GM21423 (cell line): ENCODE measurements around the gene HACD1.

Experiments
- ATAC-seq: cut with Tn5 transposase; IDR thresholded peaks from one replicate; pipeline ENCODE4 v1.9.1; 2021; ENCODE audit warnings: mild to moderate bottlenecking, moderate library complexity; ENCODE audit not compliant: unreplicated experiment

The HACD1 gene

GRCh38 chr10:17617031-17617911 lies at the start of gene HACD1:
HACD1 (minus strand) TSS chr10:17617374; CDS start chr10:17617339, 35 bp downstream.
- peak; percentile 67 for ATAC-seq

DNA sequence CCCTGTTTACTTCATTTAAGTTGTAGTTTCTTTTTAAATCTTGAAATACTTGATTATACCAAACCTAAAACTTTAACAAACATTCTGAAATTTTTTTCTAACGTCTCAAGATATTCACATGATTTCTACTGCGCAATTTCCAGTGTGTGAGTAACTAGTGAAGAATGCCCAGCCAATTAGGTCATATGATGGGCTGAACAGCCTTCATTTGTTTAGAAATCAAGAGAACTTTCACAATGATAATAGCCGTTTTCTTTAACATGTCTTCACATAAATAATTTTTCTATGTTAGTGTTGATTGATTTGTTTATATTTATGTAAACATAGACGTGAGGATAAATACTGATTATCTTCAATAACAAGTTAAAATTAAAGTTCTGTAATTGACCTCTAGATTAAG lies 48.6 kb upstream of the HACD1 start:
- no peak for ATAC-seq

DNA sequence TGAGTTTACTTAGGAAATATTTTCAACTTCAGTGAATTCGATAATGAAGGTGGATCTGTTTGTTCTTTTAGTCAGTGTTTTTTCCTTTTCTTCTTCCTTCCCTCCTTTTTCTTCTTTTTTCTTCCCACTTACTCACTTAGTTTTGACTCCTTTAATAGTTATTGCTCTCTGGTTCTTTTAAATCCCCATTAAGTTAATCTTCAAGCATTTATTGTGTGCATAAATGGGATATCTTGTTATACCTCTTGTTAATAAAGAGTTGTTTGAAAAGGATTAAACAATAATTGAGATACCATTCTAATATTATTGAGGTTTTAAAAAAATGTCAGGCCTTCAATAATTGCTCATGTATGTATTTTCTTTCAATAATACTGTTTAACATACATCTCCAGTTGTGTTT lies 46.3 kb upstream of the HACD1 start:
- ATAC-seq: no peak

DNA sequence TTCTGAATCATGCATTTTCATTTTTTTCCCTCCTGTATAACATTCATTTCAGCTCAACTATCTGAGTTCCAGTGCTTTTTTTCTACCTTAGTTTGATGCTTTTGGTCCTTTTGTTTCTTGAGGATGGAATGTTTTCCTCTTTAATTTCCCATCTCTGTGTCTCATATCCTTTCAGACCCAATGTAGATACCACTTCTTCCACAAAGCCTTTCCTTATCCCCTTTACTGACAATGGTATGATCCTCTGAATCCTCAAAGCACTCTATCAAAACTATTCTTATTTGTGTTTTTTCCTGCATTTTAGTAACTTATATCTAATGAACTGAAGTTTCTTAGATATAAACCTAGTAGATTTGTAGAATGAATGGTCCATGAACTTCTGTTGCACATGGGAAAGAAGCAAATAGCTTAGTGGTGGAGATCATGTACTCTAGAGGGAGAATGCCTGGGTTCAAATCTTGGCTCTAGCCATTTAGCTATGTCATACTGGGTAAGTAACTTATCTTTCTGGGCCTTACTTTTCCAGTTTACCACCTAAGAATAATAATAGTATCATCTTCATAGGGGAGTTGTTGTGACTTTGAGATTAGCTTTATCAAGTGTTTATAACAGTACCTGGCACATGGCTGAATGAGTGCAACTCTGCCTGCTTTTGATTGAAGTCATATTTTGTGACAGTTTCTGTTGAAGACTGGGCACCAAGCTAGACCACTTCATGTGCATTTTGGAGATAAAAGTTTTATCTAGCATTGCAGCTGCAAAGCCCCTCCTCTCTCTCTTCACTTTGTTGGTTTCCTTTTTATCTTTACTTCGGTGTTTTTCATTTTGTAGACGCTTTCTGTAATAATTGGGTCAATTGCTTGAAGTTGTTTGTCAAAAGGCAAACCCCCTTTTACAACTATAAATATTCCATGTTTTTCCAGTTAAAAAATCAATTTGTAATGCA lies 45.3 kb upstream of the HACD1 start:
- no peak for ATAC-seq

- no peak for ATAC-seq
These were observed 44.3 kb upstream of the HACD1 start for GRCh38 chr10:17661510-17661909.

DNA sequence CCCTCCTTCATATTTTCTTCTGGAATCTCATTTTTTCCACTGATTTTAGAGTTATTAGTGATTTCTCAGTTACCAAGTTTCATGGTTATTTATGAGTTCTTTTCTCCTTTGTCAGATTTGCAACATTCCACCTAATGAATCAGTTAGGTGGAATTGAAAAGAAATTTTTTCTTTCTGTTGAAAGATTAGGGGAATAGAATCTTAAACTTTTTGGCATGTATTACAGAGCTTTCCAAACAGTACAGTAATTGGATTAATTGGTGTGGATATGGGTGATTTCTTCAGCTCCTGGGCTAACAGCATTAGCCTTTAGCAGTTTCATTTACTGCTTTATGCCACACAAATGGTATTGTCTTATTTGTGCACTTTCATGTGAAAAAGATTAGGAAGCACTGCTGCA lies 43.7 kb upstream of the HACD1 start:
- ATAC-seq: no peak

DNA sequence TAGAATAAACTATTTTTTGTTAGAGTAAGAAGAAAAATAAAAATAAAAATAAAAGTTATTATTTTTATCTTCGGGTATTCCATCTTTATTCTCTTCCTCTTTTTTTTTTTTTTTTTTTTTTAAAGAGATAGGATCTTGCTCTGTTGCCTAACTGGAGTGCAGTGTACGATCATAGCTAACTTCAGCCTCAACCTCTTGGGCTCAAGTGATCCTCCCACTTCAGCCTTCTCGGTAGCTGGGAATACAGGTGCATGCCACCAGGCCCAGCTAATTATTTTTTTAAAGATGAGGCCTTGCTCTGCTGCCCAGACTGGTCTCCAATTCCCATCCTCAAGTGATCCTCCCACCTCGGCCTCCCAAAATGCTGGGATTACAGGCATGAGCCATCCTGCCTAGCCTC lies 42.2 kb upstream of the HACD1 start:
- ATAC-seq: no peak

- ATAC-seq: no peak
These were observed 39.9 kb upstream of the HACD1 start for GRCh38 chr10:17657103-17657500.

DNA sequence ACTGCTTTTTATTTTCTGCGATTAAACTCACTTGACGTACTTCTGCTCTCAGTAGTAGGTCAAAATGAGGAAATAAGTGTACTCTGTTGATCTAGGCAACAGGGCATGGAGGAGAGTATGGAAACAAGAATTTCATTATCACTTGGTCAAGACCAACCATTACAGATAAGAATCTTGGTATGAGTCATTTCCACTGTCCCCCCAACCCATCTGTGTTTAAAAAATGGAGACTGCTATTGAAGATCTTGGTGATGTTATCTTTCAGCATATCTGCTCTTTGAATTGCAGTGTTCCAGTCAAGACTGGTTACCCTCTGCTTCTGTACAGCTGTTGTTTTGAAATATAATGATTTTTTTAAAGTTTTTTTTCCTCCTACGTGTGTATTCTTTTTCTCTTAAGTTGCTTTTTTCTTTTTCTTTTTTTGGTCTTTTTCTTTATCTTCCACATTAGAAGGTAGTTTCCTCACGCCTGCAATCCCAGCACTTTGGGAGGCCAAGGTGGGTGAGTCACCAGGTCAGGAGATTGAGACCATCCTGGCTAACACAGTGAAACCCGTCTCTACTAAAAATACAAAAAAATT lies 38.5 kb upstream of the HACD1 start:
- ATAC-seq: peak; percentile 87

- no peak for ATAC-seq
These were observed 37.8 kb upstream of the HACD1 start for GRCh38 chr10:17655009-17655408.

- ATAC-seq: no peak
These were observed 35.4 kb upstream of the HACD1 start for GRCh38 chr10:17652585-17652984.

DNA sequence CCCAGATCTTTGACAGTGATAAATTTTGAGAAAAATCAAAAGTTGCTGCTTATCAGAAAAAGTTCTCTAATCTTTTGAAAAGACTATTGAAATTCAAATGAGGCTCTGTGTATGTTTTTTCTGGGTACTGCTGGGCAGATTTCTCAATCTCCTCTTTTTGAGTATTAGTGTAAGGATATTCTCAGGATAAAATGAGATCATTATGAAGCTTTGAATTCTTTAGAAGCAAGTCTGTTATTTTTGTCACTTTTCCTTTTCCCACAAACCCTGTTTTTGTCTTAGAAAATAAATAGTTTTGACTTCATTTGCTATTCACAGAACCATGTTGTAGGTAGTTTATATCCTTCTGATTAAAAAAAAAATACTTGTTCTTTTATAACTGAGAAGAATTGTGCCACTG lies 34.7 kb upstream of the HACD1 start:
- no peak for ATAC-seq

DNA sequence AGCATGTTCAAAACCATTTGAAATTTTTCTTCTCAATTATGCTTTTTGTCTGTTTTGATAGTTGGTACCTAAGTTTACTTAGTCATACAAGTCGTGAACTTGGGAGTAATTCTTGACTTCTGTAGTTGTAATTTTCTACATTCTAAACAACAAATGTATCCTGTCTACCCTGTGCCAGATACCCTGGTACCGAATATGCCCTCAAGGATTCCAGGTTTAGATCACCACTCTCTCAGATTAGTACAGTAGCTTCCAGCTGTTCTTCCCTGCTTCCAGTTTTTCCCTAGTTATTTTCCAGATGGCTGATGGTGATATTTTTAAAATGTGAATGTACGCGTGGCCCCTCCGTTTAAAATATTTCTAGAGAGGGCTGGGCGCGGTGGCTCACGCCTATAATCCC lies 33.2 kb upstream of the HACD1 start:
- no peak for ATAC-seq

DNA sequence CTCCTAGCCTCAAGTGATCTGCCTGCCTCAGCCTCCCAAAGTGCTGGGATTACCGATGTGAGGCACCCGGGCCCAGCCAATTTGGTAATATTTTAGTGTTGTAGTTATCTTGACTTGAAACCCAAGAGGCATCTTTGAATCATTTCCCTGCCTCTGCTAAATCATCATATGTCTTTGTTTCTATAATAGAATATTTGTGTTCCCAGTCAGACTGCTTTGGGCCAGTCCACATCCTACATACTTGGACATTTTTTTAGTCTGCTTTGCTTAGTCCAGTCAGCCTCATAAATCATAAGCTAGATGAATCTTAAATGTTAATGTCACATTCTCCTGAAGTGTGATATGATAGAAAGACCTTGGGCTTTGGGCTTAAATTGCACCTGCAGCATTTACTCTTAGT lies 32.7 kb upstream of the HACD1 start:
- no peak for ATAC-seq

- no peak for ATAC-seq
These were observed 31.9 kb upstream of the HACD1 start for GRCh38 chr10:17649052-17649451.

DNA sequence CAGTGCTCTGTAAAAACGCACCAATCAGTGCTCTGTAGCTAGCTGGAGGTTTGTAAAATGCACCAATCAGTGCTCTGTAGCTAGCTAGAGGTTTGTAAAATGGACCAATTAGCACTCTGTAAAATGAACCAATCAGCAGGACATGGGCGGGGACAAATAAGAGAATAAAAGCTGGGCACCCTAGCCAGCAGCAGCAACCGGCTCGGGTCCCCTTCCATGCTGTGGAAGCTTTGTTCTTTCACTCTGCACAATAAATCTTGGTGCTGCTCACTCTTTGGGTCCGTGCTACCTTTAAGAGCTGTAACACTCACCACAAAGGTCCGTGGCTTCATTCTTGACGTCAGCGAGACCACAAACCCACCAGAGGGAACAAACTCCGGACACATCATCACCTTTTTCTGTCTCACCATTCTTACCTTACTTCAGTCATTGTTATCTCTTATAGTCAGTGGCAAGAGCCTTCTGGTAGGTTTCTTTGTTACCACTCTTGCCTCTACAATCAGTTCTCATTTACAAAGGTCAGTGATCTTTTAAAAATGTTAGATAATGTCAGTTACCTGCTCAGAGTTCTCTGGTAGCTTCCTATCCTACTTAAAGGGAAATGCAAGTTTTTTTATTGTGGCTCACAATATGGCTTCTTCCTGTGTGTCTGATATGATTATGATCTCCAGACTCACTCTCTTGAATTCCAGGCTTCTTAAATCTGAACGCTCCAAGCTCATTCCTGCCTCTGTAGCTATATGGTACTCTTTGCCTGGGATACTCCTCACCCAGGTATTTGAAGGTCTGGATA lies 31.3 kb upstream of the HACD1 start:
- no peak for ATAC-seq

DNA sequence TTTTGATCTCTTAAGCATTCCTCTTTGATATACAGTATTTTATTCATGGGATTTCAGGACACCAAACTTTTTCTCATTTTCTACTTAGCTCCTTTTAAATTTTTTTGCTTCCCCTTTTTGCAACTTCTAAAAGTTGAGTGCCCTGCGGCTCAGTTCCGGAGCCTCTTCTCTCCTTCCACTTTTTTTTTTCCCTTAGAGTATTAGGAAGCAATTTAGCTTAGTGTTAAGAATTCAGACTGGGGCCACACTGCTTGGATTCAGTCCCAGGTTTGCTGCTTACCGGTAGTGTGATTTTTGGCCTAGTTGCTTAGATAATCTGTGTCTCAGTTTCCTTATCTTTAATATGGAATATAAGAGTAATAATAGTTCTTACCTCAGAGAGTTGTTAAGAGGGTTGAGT lies 30.2 kb upstream of the HACD1 start:
- no peak for ATAC-seq

- no peak for ATAC-seq
These were observed 28.6 kb upstream of the HACD1 start for GRCh38 chr10:17645621-17646345.

DNA sequence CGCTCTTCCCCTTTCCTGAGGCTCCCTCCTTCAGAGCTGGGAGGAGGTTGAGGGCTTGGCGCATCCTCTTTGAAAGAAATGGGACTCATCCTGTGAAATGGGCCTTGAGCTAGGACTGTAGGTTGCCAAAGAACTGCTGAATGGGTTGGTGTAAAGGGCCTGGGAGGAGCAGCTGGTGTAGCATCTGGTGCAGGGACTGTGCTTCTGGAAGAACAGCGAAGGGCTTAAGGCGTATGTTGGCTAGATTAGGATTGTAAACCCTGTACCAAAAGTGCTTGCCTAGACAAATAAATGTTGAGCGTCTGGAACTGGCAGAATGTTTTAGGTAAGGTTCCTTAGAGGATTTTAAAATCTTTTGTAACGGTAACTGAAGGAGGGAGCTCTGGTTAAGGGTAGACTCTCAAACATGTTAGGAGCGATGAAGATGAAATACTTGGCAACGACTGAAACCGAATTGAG lies 27.3 kb upstream of the HACD1 start:
- ATAC-seq: peak; percentile 31
